Measurements from ENCODE around the gene SLC12A4.
"Not testable (repeated sequence)": the region's sequence is repeated elsewhere in the genome, so short reads cannot be mapped to it uniquely, and the experiment has no call there.

The SLC12A4 gene

DNA sequence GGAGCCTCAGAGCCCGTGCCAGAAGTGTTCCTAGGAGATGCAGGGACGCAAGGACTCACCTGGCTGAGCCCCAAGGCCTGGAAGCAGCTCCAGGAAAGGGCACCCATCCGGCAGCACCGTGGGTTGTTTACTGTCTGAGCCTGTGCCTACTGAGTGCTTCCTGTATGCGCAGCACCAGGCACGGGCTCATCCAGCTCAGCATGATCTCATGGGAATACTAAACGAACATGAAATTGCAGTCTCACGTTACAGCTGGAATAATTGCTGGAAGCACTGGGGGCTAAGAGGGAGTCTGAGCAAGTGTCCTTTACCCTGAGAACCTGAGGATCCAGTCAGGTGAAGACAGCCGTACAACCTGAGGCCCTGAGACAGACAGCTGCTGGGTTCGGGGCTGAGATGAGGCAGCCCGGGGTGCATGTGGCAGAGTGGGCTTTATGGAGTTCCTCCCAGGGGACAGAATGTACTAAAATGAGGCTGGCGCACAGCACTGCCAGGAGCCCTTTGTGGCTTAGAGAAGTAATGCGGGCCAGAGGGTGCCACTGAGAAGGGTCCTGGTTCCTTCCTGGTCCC is 42.2 kb downstream of the SLC12A4 start:
- no peak for DNase-seq (ENCODE audit: low spot score)

DNA sequence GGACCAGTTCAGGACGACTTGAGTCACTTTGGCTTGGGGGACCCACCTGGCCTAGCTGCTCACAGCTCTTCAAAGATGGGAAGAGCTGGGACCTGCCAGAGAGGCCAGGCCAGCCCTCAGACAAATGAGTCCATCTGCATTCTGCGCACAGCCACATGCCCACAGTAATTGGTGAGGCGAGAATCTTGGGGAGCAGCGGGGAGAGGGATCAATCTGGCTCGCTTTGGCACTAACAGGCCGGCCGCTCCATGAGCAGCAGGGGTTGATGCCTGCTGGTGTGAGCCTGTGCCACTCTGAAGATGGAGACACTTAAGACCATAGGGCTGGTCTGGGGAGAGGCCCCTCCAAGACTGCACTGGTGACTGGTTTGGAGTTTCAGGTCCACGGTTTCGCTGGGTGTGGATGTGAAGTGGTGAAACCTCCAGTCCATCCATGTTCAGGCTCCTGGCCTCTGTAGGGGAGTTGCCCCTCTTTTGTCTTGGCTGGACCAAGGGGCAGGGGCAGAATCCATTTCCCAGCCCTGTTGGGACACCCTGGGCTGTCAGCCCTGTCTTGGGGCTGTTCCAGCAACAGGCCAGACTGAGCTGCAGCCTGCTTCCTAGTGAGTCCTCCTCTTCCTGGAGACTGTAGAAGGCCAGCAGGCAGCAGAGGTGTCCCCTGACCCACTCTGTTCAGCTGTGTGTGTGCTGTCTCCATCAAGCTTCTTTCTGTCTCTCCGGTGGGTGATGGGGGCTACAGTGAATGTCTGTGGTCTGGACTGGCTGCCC is 44.1 kb downstream of the SLC12A4 start:
- DNase-seq (ENCODE audit: low spot score), result no peak

DNA sequence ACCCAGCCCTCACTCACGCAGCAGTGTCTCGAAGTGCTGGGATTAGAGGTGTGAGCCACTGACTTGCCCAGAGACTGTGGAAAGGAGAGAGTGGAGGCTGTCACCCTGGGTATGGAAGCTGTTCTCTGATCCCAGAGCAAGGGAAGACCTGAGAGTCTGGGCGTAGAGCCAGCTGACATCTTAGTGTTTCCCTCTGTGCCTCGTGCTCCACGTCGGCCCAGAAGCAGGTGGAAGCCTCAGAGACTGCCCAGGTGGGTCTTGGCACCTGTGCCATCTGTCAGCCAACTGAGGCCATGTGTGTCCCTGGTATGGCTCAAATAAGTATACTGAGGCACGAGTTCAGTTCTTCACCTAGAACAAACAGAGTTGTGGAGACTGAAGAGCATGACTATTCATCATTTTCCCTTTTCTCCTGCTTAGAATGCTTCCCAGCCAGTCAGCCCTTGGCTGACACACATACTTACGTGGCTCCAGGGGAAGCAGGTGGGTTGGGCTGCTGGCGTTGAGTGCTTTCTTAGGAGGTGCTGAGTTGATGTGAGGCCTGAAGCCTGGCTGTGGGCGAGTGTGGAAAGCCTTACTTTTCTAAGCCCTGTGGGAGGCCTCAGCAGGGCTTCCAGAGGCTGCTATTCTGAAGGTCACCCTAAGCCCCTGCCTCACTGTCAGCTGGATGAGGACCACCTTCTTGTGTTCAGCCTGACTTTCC is 44.9 kb downstream of the SLC12A4 start:
- no peak for DNase-seq (ENCODE audit: low spot score)

DNA sequence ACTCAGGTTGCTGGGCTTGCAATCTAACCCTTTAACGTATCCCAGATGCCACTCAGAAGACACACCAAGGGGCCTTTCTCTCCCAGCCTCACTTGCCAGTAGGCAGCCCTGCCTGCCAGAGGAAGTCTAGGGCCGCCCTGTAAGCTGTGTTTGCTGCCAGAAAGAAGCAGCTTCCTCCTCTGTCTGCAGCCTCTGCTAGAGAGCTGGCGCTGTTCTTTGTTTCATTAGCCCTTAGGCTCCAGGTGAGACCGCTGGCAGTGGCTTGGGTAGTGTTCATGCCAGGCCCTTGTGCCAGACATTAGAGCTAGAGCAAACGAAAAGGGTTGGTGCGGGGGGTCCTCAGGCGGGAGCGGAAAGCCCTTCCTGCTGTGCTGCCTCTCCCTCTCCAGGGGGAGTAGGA is 45.7 kb downstream of the SLC12A4 start:
- no peak for DNase-seq (ENCODE audit: low spot score)

DNA sequence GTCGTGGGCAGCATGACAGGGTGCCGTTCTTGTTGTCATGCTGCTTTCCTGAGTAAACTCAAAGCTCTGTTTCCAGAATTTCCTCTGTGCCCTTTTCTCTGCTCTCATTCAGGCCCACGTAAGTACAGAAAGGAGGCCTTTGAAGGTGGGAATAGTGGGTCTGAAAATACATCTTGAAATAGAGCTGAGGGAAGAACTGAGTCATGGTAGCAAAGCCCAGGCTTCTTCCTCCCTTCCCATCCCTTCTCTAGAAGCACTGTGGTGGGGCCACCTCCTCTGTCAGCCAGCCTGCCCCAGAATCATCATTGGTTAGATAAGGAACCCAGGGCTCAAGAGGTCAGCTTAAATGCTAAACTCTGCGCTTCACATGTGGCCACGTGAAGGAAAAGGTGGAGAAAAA is 46.2 kb downstream of the SLC12A4 start:
- no peak for DNase-seq (ENCODE audit: low spot score)

DNA sequence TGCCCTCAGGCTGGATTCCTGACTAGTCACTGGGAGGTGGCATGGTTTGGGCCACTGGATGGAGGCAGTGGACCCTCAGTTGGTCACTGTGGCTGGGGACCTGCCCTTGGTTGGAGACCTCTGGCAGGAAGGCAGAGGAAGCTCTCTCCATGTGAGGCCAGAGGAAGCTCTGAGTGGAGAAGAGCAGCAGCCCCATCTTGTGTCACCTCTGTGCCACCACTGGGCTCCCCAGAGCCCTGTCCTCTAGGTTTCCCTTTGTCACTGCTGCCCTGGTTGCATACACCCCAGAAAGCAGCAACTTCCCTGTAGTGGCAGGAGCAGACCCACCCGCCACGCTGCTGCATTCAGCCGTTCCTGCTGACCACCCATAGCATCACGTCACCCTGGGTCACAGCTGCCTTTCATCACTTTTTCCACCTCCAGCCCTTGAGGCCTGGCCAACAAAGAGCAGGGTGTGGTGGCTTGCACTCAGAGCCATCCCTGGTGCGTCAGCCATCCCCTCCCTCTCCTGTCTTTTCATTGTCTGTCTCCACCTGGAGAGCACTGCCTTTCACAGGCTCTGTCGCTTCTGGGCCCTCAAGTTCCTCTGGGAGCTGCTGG is 48.7 kb downstream of the SLC12A4 start:
- DNase-seq (ENCODE audit: low spot score), result no peak

DNA sequence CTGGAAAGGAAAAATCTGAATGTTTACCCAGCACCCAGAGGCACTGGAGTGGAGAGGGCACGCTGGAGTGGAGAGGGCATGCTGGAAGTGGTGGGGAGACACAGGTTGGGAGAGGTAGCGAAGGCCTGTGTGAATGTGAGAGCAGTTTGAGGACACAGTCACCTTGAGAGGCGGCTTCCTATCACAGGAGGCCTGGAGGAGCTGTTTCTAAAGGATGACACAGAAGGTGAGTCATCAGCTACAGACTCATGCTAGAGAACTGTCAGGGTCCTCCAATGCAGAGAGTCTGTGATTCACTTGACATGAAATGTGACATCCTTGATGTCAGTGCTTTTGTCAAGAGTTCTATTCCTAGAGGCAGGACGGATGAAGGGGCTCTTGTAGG is 50.6 kb downstream of the SLC12A4 start:
- no peak for DNase-seq (ENCODE audit: low spot score)

DNA sequence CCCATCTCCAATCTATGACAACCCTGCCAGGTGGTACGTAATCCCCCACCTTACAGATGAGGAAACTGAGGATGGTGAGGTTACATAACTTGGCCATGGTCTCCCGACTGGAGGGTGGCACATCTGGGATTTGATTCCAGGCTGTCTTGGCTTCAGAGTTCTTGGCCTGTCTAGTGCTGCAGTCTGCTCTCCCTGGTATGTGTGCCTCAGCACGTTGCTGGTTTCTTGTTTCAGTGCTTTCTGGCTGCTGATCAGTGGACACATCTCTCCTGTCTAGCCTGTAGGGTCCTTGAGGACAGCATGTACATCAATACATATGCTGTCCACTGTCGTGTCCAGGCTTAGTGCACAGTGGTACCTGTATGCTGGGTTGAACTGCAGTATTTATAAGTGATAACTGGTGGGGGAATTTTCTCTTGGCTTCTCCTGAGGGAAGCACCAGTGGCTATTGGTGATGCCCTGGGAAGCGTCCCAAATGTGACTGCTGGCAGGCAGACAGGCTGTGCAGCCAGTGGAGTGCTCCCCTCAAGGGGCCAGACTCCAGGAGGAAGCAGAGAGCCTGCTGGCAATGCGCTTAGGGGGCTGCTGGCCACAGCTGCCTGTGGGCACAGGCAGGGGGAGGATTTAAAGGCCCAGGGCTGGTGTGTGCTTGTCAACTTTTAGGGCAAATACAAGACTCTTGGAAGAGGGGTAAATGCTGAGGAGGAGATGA is 51.1 kb downstream of the SLC12A4 start:
- no peak for DNase-seq (ENCODE audit: low spot score)

DNA sequence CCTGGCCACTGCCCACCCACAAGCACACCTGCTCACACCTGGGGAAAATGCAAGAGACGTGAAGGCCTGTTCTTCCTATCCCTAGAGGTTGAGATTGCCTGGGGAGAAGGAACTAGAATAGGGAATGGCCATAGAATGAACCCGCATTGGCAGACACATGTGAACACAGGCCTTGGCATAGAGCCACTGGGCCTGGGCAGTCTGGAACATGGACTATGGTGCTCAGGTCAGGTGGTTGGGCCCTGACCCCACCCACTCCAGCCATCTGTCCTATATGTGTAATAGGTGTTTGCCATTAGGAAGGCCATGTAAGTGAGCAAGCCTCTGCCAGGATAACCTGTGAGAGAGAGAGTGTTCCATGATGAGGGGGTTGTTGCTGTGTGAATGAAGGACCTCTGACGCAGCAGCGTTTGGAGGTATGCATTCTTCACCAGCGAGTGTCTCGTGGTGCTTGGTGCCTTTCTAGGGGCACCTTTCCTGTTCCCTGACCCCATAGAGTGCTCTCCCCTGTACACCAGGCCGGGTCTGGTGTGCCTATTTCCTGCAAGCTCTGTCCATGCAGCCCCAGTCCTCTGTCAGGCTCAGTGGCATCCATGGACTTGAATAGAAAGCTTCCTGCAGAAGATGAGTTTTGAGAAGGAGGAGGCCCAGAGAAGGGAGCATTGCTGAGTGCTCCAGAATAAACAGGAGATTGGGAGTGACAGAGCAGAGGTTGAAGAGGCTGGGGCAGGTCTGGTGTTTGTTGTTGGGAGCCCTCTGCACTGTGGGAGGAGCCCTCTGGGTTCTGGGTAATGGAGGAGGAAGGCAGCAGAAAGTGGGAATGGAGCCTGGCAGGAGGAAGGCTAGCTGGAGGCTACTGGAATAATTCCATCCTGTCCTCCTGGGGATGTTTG is 52.4 kb downstream of the SLC12A4 start:
- DNase-seq (ENCODE audit: low spot score), result no peak

DNA sequence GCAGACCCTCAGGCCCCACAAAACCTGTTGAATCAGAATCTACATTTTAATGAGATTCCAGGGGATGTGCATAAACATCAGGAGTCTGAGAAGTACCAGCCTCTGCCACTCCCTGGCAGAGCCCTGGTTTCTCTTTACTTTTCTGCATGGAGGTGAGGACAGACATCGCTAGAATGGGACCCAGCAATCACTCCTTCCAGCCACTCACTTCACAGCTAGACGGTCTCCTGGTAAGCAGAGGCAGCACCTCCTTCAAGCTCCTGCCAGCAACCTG is 53.0 kb downstream of the SLC12A4 start:
- DNase-seq (ENCODE audit: low spot score), result not testable (repeated sequence)

DNA sequence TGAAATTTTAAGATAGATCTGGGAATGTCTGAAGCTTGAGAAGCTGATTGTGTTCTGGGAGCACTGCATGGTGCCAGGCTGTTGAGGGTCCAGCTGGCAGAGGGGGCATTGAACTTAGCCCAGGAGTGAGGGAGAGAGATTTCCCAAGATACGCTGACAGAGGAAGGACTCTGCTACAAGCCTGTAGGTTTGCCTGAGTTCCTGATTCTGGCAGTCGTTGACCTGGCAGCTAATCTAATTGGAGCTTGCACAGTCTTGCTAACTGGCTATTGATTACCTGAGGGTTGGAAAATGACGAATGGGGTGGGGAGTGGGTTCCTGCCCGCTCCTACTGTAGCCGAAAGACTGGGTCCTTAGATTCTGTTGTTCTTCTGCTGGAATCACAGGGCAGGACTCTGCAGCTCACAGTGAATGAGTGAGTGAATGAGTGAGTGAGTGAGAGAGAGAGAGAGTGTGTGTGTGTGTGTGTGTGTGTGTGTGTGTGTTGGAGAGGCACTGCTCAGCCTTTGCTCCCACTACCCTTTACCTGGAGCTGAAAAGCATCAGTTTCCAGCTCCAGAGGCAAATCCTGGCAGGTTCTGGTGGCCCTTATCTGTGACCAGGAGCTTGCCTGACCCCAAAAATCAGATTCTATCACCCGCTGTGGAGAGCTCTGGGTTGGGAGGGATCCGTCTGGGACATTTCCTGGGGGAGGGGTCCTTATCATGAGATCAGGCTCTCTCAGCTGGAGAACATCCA is 53.5 kb downstream of the SLC12A4 start:
- DNase-seq (ENCODE audit: low spot score), result no peak

DNA sequence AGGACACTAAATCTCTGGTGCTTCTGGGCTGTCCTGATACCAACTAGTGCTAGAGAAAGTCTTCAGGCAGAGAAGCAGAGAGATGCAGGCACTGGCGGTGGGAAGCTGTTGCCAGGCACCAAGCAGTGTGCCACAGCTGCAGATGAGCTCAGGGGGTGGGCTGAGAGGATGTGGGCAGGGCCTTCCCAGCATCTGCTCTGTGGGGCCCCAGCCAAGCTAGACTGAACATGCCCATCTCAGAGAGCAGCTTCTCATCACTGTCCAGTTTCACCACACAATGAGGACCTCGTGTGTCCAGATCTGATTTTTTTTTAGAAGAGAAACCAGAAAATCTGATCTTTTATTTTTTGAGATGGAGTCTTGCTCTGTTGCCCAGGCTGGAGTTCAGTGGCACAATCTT is 58.3 kb downstream of the SLC12A4 start:
- DNase-seq (ENCODE audit: low spot score), result no peak

DNA sequence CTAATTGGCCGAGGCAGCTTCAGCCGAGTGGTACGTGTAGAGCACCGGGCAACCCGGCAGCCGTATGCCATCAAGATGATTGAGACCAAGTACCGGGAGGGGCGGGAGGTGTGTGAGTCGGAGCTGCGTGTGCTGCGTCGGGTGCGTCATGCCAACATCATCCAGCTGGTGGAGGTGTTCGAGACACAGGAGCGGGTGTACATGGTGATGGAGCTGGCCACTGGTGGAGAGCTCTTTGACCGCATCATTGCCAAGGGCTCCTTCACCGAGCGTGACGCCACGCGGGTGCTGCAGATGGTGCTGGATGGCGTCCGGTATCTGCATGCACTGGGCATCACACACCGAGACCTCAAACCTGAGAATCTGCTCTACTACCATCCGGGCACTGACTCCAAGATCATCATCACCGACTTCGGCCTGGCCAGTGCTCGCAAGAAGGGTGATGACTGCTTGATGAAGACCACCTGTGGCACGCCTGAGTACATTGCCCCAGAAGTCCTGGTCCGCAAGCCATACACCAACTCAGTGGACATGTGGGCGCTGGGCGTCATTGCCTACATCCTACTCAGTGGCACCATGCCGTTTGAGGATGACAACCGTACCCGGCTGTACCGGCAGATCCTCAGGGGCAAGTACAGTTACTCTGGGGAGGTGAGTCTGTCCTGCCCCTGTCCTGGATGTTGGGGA is 59.2 kb downstream of the SLC12A4 start:
- no peak for DNase-seq (ENCODE audit: low spot score)

DNA sequence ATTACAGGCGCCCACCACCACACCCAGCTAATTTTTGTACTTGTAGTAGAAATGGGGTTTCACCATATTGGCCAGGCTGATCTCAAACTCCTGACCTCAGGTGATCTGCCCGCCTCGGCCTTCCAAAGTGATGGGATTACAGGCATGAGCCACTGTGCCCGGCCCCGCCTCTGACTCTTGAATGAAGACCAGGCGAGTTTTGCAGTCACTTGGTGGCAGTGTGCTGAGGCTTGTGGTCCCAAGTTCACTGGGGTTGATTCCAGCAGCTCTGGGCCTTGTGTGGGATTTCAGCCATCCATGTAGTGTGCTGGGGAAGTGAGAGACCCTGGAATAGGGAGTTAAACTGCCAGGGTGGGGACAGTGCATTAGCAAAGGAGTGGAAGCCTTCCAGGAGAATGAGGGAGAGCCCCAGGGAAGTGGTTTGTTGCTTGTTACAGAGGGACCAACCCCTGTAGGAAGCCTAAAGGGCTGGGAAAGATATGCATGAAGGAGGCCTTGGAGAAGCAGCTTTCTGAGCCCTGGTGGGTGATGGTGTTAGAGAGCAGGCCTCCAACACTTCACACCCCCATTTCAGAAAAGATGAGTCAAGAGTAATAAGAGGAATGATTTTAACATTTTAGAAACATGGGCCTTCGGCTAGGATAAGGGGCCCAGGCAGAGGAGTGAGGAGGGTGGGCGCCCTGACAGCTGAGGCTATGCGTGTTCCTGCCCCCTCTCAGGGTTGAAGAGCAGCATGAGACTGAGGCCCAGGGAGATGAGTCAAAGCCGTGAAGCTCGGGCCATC is 60.8 kb downstream of the SLC12A4 start:
- DNase-seq (ENCODE audit: low spot score), result no peak

DNA sequence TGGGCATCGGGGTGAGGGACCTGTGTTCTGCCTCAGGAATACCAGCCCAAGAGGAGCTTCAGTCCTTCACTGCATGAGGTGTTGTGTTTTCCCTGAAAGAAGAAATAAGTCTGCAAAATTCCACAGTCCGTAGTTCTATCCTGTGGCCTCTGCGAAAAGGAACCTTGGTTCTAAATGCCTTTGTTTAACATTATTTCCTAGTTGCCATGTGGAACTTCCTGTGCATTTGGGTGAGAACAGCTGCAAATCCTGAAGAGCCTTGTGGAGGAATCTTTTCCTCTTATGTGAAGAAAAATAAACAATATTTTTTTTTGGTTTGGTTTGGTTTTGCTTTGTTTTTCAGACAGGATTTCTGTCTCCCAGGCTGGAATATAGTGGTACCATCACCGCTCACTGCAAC is 65.6 kb downstream of the SLC12A4 start:
- no peak for DNase-seq (ENCODE audit: low spot score)

DNA sequence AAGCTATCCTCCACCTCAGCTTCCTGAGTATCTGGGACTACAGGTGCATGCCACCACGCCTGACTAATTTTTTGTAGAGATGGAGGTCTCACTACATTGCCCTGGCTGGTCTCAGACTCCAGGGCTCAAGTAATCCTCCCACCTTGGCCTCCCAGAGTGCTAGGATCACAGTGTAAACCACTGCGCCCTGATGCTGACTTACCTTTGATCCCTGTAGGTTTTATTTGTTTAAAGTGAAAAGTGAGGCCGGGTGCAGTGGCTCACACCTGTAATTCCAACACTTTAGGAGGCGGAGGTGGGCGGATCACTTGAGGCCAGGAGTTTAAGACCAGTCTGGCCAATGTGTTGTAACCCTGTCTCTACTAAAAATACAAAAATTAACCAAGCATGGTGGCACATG is 66.7 kb downstream of the SLC12A4 start:
- no peak for DNase-seq (ENCODE audit: low spot score)

DNA sequence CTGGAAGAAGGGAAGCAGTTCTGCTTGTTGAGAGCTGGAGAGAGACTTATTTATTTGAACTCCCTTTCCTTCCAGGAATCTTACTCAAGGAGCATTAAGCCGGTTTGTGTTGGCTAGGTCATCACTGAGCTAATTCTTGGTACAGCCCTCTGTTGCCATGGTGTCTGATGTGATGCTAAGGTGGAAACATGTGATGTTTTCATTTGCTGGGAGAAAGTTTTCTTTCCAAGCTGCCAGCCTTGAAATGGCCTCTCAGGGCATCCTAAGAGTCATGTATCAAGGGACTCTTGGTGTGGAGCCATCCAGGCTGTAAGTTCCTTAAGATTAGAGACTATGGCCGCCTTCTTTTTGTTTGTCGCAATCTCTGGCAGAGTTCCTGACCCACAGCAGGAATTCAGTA is 71.2 kb downstream of the SLC12A4 start:
- no peak for DNase-seq (ENCODE audit: low spot score)

DNA sequence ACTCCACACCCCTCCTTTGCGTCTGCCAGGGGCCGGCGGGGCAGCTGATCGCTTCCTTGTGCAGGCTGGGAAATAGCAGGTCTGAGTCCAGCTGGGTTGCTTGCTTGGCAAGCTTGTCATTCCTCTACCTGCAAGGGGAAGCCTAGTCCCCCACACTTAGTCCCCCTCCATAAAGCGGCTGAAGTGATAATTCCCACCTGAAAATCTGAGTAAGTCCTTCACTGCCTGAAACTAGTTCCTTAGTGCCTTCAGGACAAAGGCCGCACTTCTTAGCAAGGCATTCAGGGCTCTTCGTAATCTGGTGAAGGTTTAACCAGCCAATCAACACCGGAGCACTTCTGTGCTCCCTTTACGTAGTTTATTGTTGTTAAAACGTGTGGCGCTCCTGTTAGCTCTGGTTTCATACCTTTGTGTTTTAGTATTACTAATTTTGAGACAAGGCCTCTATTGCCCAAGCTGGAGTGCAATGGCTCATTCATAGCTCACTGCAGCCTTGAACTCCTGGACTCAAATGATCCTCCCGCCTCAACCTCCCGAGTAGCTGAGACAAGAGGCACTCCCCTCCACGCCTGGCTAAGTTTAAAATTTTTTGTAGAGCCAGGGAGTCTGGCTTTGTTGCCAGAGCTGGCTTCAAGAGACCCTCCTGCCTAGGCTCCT is 74.6 kb downstream of the SLC12A4 start:
- DNase-seq (ENCODE audit: low spot score), result no peak

Data from CD4-positive, alpha-beta T cell treated with Interleukin-6 at 100 ng/mL for 8 hours (primary cell).